Astrocyte (in vitro differentiated cells and primary cell): ENCODE results near the gene VPS13D. TPM values are rescaled to one million over a fixed set of nuclear protein-coding genes. Genes with fewer than 3 reads are reported as not detected.

Experiments used
- DNase-seq: peaks from one replicate; pipeline ENCODE4 v3.0.0-alpha.2; 2010; ENCODE audit warnings: low read depth
- FAIRE-seq: peaks from 2 replicates; lab custom pipeline; 2011; peaks lifted over from hg19 to GRCh38; lab: Jason Lieb, UNC
- H2AFZ ChIP-seq: 2 replicates; pipeline ENCODE4 v1.6.0; 2012; ENCODE audit warnings: low read depth, low read length, inconsistent platforms
- H3K27ac ChIP-seq: 2 replicates; pipeline ENCODE4 v1.5.1; 2011; ENCODE audit warnings: low read depth, low read length, inconsistent platforms
- H3K27me3 ChIP-seq: 2 replicates; pipeline ENCODE4 v1.6.0; 2011; ENCODE audit warnings: low read length, inconsistent platforms; ENCODE audit not compliant: insufficient read depth
- H3K36me3 ChIP-seq: 2 replicates; pipeline ENCODE4 v1.5.1; 2011; ENCODE audit warnings: low read length, inconsistent platforms; ENCODE audit not compliant: insufficient read depth
- H3K4me1 ChIP-seq: 2 replicates; pipeline ENCODE4 v1.5.1; 2011; ENCODE audit warnings: low read length, inconsistent platforms; ENCODE audit not compliant: insufficient read depth
- H3K4me2 ChIP-seq: 2 replicates; pipeline ENCODE4 v1.6.0; 2012; ENCODE audit warnings: low read length, inconsistent platforms
- H3K4me3 ChIP-seq: 2 replicates; pipeline ENCODE4 v1.5.1; 2011; ENCODE audit warnings: low read depth, mild to moderate bottlenecking, low read length, inconsistent platforms; ENCODE audit not compliant: insufficient read depth
- H3K79me2 ChIP-seq: 2 replicates; pipeline ENCODE4 v1.6.0; 2012; ENCODE audit warnings: mild to moderate bottlenecking, low read length, inconsistent platforms; ENCODE audit not compliant: insufficient read depth
- H3K9ac ChIP-seq: 2 replicates; pipeline ENCODE4 v1.6.0; 2012; ENCODE audit warnings: mild to moderate bottlenecking, low read length, inconsistent platforms
- H3K9me3 ChIP-seq: 2 replicates; pipeline ENCODE4 v1.5.1; 2012; ENCODE audit warnings: low read depth, mild to moderate bottlenecking, low read length, inconsistent platforms; ENCODE audit not compliant: insufficient read depth
- H4K20me1 ChIP-seq: 2 replicates; pipeline ENCODE4 v1.6.0; 2012; ENCODE audit warnings: low read length, inconsistent platforms; ENCODE audit not compliant: insufficient read depth
- H3K27ac Mint-ChIP-seq: one replicate; pipeline ENCODE4 v1.8.0; 2021; ENCODE audit warnings: mild to moderate bottlenecking, mixed read lengths; ENCODE audit not compliant: unreplicated experiment
- H3K27me3 Mint-ChIP-seq: one replicate; pipeline ENCODE4 v1.8.0; 2021; ENCODE audit warnings: low read depth, mixed read lengths; ENCODE audit not compliant: unreplicated experiment
- H3K36me3 Mint-ChIP-seq: one replicate; pipeline ENCODE4 v1.8.0; 2021; ENCODE audit warnings: low read depth, mixed read lengths; ENCODE audit not compliant: unreplicated experiment
- H3K4me1 Mint-ChIP-seq: one replicate; pipeline ENCODE4 v1.8.0; 2021; ENCODE audit warnings: low read depth, mixed read lengths; ENCODE audit not compliant: unreplicated experiment
- H3K4me3 Mint-ChIP-seq: one replicate; pipeline ENCODE4 v1.8.0; 2021; ENCODE audit warnings: mild to moderate bottlenecking, moderate library complexity, mixed read lengths; ENCODE audit not compliant: unreplicated experiment
- H3K9me3 Mint-ChIP-seq: one replicate; pipeline ENCODE4 v1.8.0; 2021; ENCODE audit warnings: mild to moderate bottlenecking, mixed read lengths; ENCODE audit not compliant: unreplicated experiment
- CTCF ChIP-seq: IDR thresholded peaks from 2 replicates; pipeline ENCODE4 v1.5.1; 2011; ENCODE audit warnings: low read depth, mild to moderate bottlenecking, inconsistent platforms, low read length, moderate library complexity; ENCODE audit not compliant: insufficient read depth
- EZH2 ChIP-seq: IDR thresholded peaks from 2 replicates; pipeline ENCODE4 v1.6.1; 2012; ENCODE audit warnings: mild to moderate bottlenecking, low read length, inconsistent platforms; ENCODE audit not compliant: insufficient read depth
- total RNA-seq: library from RNA; stranded (reverse); gene quantifications from 2 replicates; pipeline ENCODE4 v1.2.1, GENCODE V29; 2021

The VPS13D gene
- total RNA-seq, 1 donor from 2014 or later, result 25.9 TPM

GRCh38 chr1:12335815-12336214 is 106.0 kb downstream of the VPS13D start:
- H3K4me2 ChIP-seq, result no peak overlapping the region
- no peaks in the 10 kb centered on the region for H3K4me1 ChIP-seq
- H2AFZ ChIP-seq, result no peak overlapping the region
- no peak for TF ChIP-seq CTCF
- no peak for TF ChIP-seq EZH2
- Mint-ChIP-seq H3K36me3 (peaks cover 20% of the 10 kb centered on the region), H3K27ac (no peak overlapping the region), H3K27me3 (no peaks in the 10 kb centered on the region), H3K9me3 (no peaks in the 10 kb centered on the region), H3K4me3 (no peak overlapping the region), H3K4me1 (no peaks in the 10 kb centered on the region)
- FAIRE-seq (no peak), DNase-seq (no peak)
- peaks cover 14% of the 10 kb centered on the region for H3K36me3 ChIP-seq
- H3K27ac ChIP-seq, result no peak overlapping the region
- H3K79me2 ChIP-seq, result no peaks in the 10 kb centered on the region
- H3K27me3 ChIP-seq, result no peaks in the 10 kb centered on the region
- H3K9me3 ChIP-seq, result no peaks in the 10 kb centered on the region
- H4K20me1 ChIP-seq, result no peaks in the 10 kb centered on the region
- no peak overlapping the region for H3K9ac ChIP-seq
- no peak overlapping the region for H3K4me3 ChIP-seq

GRCh38 chr1:12336413-12336812 is 106.6 kb downstream of the VPS13D start:
- H3K4me2 ChIP-seq, result no peak overlapping the region
- H3K27me3 Mint-ChIP-seq, result no peaks in the 10 kb centered on the region
- no peak overlapping the region for H3K27ac Mint-ChIP-seq

More at GRCh38 chr1:12336413-12336812, 106.6 kb downstream of the VPS13D start:
- H3K9me3 Mint-ChIP-seq, result no peaks in the 10 kb centered on the region
- H3K4me1 ChIP-seq, result no peaks in the 10 kb centered on the region
- H3K4me1 Mint-ChIP-seq, result no peaks in the 10 kb centered on the region
- peaks cover 14% of the 10 kb centered on the region for H3K36me3 ChIP-seq
- H2AFZ ChIP-seq, result no peak overlapping the region
- H3K4me3 ChIP-seq, result no peak overlapping the region
- no peak for TF ChIP-seq CTCF
- TF ChIP-seq EZH2, result no peak
- H3K36me3 Mint-ChIP-seq, result peaks cover 20% of the 10 kb centered on the region
- H3K27ac ChIP-seq, result no peak overlapping the region
- no peak overlapping the region for H3K9ac ChIP-seq
- FAIRE-seq, result no peak
- no peaks in the 10 kb centered on the region for H3K79me2 ChIP-seq
- no peaks in the 10 kb centered on the region for H4K20me1 ChIP-seq
- no peak overlapping the region for H3K4me3 Mint-ChIP-seq
- no peaks in the 10 kb centered on the region for H3K9me3 ChIP-seq
- no peaks in the 10 kb centered on the region for H3K27me3 ChIP-seq
- peak; percentile 86 for DNase-seq
